ENCODE results near the gene GLIPR2. TPM values are rescaled to one million over a fixed set of nuclear protein-coding genes. Genes with fewer than 3 reads are reported as not detected.

The GLIPR2 gene
- polyA plus RNA-seq, 1 experiment: 115 TPM

- POLR2A ChIA-PET: no interaction called here
- Histone ChIP-seq H3K27ac (ENCODE audit: low read depth, low read length) (no peak overlapping the region), H3K27me3 (ENCODE audit: control insufficient read depth, insufficient read depth, low read length) (no peaks in the 10 kb centered on the region), H3K4me3 (ENCODE audit: low read depth, low read length) (no peak overlapping the region), H3K9me3 (ENCODE audit: control insufficient read depth, insufficient read depth, low read length) (no peaks in the 10 kb centered on the region)
- no peak for DNase-seq (ENCODE audit: low read depth, low spot score)
- CTCF ChIA-PET: interaction anchor here (0.6 to 1.0 kb wide), 2 partner anchors 34 to 448 kb away, joined by 3 read pairs; no protein-coding TSS in a partner anchor
- no peak for TF ChIP-seq CTCF (IDR thresholded peaks at IDR 0.05; ENCODE audit: low read depth, low read length)
Observed at GRCh38 chr9:36213387-36213786, 76.9 kb downstream of the GLIPR2 start.

Other genes starting within 250 kb of the GLIPR2 start
- 2.7 and 3.0 TPM in 2 replicates for gene HRCT1, start 230.5 kb upstream of the GLIPR2 start, polyA plus RNA-seq (2011; rRNA removed)
- 0.17 and 0.27 TPM in 2 replicates for gene SPAAR, start 227.2 kb upstream of the GLIPR2 start, polyA plus RNA-seq (2011; rRNA removed)
- gene OR2S2, start 178.6 kb upstream of the GLIPR2 start, polyA plus RNA-seq (2011; rRNA removed): 0.46 and 1.1 TPM in 2 replicates
- 103 and 112 TPM in 2 replicates for gene RECK, start 99.8 kb upstream of the GLIPR2 start, polyA plus RNA-seq (2011; rRNA removed)
- gene CCIN, start 32.7 kb downstream of the GLIPR2 start, polyA plus RNA-seq (2011; rRNA removed): 0.48 and 0.71 TPM in 2 replicates
- 314 and 364 TPM in 2 replicates for gene CLTA, start 54.2 kb downstream of the GLIPR2 start, polyA plus RNA-seq (2011; rRNA removed)
- gene GNE, start 121.7 kb downstream of the GLIPR2 start, polyA plus RNA-seq (2011; rRNA removed): 16.4 and 17.4 TPM in 2 replicates

Data from AG04450 (cell line).